ENCODE results near the gene ARHGEF12.
A peak's percentile ranks its signal among the peaks of the same experiment; 100 is the strongest.

Gene ARHGEF12

DNA sequence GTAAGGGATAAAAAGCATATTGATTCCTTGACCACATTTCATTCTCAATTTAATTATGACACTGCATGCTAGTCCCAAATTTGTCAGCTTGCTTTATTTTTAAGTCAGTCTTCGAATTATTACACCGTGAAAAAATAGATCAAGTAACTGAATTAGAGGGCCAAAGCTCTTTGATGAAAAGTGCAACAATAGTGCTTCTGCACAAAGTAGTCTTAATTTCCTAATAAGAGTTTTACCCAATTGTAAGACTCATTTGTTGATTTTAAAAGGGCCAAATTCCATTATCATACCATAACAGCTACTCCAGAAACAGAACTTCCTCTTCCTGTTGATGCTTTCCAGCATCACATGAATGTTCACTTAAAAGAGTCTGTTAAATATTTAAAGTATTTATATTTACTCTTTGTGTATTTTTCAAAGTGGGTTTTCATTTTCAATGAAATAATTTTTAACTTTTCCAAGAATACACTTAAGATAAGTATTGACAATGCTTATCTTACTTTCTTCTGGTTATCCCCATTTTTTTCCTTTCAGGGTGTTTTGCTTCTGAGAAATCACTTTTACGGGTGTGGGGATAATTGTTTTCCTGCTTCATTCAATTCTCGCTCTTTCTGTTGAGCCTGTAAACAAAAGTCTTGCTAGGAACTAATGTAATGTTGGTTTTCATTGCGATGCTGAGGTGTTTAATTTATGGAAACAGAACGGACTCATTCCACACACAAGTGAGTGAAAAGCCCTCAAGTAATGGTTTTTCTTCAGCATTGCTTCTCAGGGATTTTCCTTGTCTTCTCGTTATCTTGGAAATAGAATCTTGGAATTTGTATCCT lies 2.1 kb downstream of the ARHGEF12 start:
- H3K18ac ChIP-seq (ENCODE audit: low read depth in 1 of 2, low read length in 2 of 2) = no peak overlapping the region
- WGBS = 49% methylated on average over 4 of the region's 7 CpGs
- H2BK12ac ChIP-seq (ENCODE audit: low read length in 2 of 2) = no peak overlapping the region
- no peaks in the 10 kb centered on the region for H3K27me3 ChIP-seq (ENCODE audit: control insufficient read depth in 1 of 2, insufficient read depth in 1 of 2, low read length in 2 of 2)
- H2AFZ ChIP-seq (ENCODE audit: low read depth, low read length) = no peak overlapping the region
- no peaks in the 10 kb centered on the region for H3K36me3 ChIP-seq (ENCODE audit: control insufficient read depth in 1 of 2, insufficient read depth in 2 of 2, low read depth in 1 of 2, low read length in 2 of 2)
- H4K91ac ChIP-seq (ENCODE audit: low read length) = no peak overlapping the region
- H3K9me3 ChIP-seq (ENCODE audit: control insufficient read depth, low read length) = no peaks in the 10 kb centered on the region
- H3K27ac ChIP-seq (ENCODE audit: low read length, poor library complexity, severe bottlenecking) = peak overlapping the region; percentile 88
- peaks cover 3% of the 10 kb centered on the region for H3K79me1 ChIP-seq (replicated peaks; ENCODE audit: low read length, poor library complexity, severe bottlenecking)
- no peak overlapping the region for H3K23ac ChIP-seq (ENCODE audit: low read length in 2 of 2)
- H2BK5ac ChIP-seq (ENCODE audit: low read depth, low read length, poor library complexity, severe bottlenecking) = no peak overlapping the region
- H3K9ac ChIP-seq (ENCODE audit: low read length) = peak overlapping the region; percentile 95
- no peak overlapping the region for H3K4ac ChIP-seq (ENCODE audit: low read depth in 1 of 2, low read length in 2 of 2)
- H3K4me1 ChIP-seq (ENCODE audit: control insufficient read depth, insufficient read depth, low read depth, low read length) = peaks cover 3% of the 10 kb centered on the region
- H2BK15ac ChIP-seq (ENCODE audit: low read depth, poor library complexity, severe bottlenecking) = no peak overlapping the region
- H3K4me2 ChIP-seq (ENCODE audit: low read length, poor library complexity, severe bottlenecking) = peak overlapping the region; percentile 77
- H2AK5ac ChIP-seq (ENCODE audit: low read length, severe bottlenecking) = no peak overlapping the region
- H3K4me3 ChIP-seq (ENCODE audit: insufficient read depth in 1 of 2, low read depth in 1 of 2, low read length in 2 of 2) = peak overlapping the region; percentile 28 to 97
- H3K14ac ChIP-seq (ENCODE audit: low read length in 2 of 2) = no peak overlapping the region
- DNase-seq = peak; percentile 52
- H4K8ac ChIP-seq (ENCODE audit: low read length) = no peak overlapping the region
- no peak overlapping the region for H2BK120ac ChIP-seq (ENCODE audit: low read depth, low read length)

DNA sequence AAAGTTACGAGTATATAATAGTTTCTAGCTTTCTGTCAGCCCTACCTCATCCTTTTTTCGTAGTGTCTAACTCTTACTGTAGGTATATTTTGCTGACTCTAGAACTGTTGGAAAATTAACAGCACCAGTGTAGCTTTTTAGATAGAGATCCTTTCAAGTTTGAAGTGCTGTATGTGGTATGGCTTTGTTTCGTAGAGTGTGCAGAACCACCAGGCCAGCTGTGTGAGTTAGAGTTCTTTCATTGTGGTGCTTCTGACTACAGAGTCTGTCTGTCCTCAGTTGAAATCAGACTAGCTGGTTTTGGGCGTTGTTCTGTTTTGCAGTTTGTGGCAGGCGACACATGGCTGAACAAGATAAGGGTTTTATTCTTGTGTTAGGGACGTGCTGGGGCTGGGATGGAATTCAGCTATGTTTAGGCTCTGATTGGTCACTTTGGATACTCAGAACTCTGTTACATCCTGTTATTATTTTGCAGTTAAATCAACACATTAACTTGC lies 3.2 kb downstream of the ARHGEF12 start:
- peak overlapping the region in 1 of 2 experiments; percentile 97 for H3K4me3 ChIP-seq (ENCODE audit: insufficient read depth in 1 of 2, low read depth in 1 of 2, low read length in 2 of 2)
- no peak overlapping the region for H3K14ac ChIP-seq (ENCODE audit: low read length in 2 of 2)
- H4K91ac ChIP-seq (ENCODE audit: low read length) = no peak overlapping the region
- peak overlapping the region; percentile 95 for H3K9ac ChIP-seq (ENCODE audit: low read length)
- no peak overlapping the region for H2BK5ac ChIP-seq (ENCODE audit: low read depth, low read length, poor library complexity, severe bottlenecking)
- H3K79me1 ChIP-seq (replicated peaks; ENCODE audit: low read length, poor library complexity, severe bottlenecking) = no peaks in the 10 kb centered on the region
- H3K4me1 ChIP-seq (ENCODE audit: control insufficient read depth, insufficient read depth, low read depth, low read length) = peaks cover 6% of the 10 kb centered on the region
- H2BK12ac ChIP-seq (ENCODE audit: low read length in 2 of 2) = no peak overlapping the region
- DNase-seq = peak; percentile 65
- peak overlapping the region in 1 of 2 experiments; percentile 77 for H3K18ac ChIP-seq (ENCODE audit: low read depth in 1 of 2, low read length in 2 of 2)
- no peak overlapping the region for H4K8ac ChIP-seq (ENCODE audit: low read length)
- H3K4me2 ChIP-seq (ENCODE audit: low read length, poor library complexity, severe bottlenecking) = peak overlapping the region; percentile 4
- no peak overlapping the region for H2BK120ac ChIP-seq (ENCODE audit: low read depth, low read length)
- H3K27me3 ChIP-seq (ENCODE audit: control insufficient read depth in 1 of 2, insufficient read depth in 1 of 2, low read length in 2 of 2) = no peaks in the 10 kb centered on the region
- no peaks in the 10 kb centered on the region for H3K36me3 ChIP-seq (ENCODE audit: control insufficient read depth in 1 of 2, insufficient read depth in 2 of 2, low read depth in 1 of 2, low read length in 2 of 2)
- no peak overlapping the region for H2AFZ ChIP-seq (ENCODE audit: low read depth, low read length)
- 16% methylated on average over 4 of the region's 6 CpGs for WGBS
- H3K4ac ChIP-seq (ENCODE audit: low read depth in 1 of 2, low read length in 2 of 2) = no peak overlapping the region
- H3K27ac ChIP-seq (ENCODE audit: low read length, poor library complexity, severe bottlenecking) = peak overlapping the region; percentile 34
- no peak overlapping the region for H3K23ac ChIP-seq (ENCODE audit: low read length in 2 of 2)
- H3K9me3 ChIP-seq (ENCODE audit: control insufficient read depth, low read length) = no peaks in the 10 kb centered on the region
- no peak overlapping the region for H2BK15ac ChIP-seq (ENCODE audit: low read depth, poor library complexity, severe bottlenecking)
- H2AK5ac ChIP-seq (ENCODE audit: low read length, severe bottlenecking) = no peak overlapping the region

DNA sequence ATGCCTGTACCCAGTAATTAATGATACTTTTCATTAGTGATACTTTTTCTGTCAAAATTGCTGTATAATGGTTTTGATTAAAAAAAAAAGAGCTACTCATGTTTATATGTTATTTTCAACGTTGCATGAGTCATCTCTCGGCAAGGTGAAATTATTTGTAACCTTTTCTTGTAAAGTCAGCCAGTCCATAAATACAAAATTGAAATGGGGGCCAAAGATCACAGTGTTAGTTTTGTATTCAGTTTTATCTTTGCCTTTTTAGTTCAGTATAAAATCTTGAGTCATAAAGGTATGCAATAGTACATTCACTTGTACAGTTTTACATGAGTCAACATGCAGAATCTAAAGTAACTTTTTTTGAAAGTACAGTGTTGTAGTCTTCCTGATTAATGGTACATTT lies 4.3 kb downstream of the ARHGEF12 start:
- H2BK5ac ChIP-seq (ENCODE audit: low read depth, low read length, poor library complexity, severe bottlenecking) = no peak overlapping the region
- peaks cover 7% of the 10 kb centered on the region for H3K4me1 ChIP-seq (ENCODE audit: control insufficient read depth, insufficient read depth, low read depth, low read length)
- H3K18ac ChIP-seq (ENCODE audit: low read depth in 1 of 2, low read length in 2 of 2) = no peak overlapping the region
- no peaks in the 10 kb centered on the region for H3K27me3 ChIP-seq (ENCODE audit: control insufficient read depth in 1 of 2, insufficient read depth in 1 of 2, low read length in 2 of 2)
- H2BK15ac ChIP-seq (ENCODE audit: low read depth, poor library complexity, severe bottlenecking) = no peak overlapping the region
- H2BK120ac ChIP-seq (ENCODE audit: low read depth, low read length) = no peak overlapping the region
- H3K23ac ChIP-seq (ENCODE audit: low read length in 2 of 2) = no peak overlapping the region
- H3K79me1 ChIP-seq (replicated peaks; ENCODE audit: low read length, poor library complexity, severe bottlenecking) = no peaks in the 10 kb centered on the region
- peak overlapping the region; percentile 95 for H3K9ac ChIP-seq (ENCODE audit: low read length)
- no peak overlapping the region for H3K4me2 ChIP-seq (ENCODE audit: low read length, poor library complexity, severe bottlenecking)
- H3K4ac ChIP-seq (ENCODE audit: low read depth in 1 of 2, low read length in 2 of 2) = no peak overlapping the region
- no peak overlapping the region for H2AFZ ChIP-seq (ENCODE audit: low read depth, low read length)
- WGBS = no CpG with 5 or more reads among the region's 2 CpGs
- no peak overlapping the region for H4K91ac ChIP-seq (ENCODE audit: low read length)
- no peak overlapping the region for H2BK12ac ChIP-seq (ENCODE audit: low read length in 2 of 2)
- H2AK5ac ChIP-seq (ENCODE audit: low read length, severe bottlenecking) = no peak overlapping the region
- peak overlapping the region in 1 of 2 experiments; percentile 97 for H3K4me3 ChIP-seq (ENCODE audit: insufficient read depth in 1 of 2, low read depth in 1 of 2, low read length in 2 of 2)
- H3K9me3 ChIP-seq (ENCODE audit: control insufficient read depth, low read length) = no peaks in the 10 kb centered on the region
- no peak overlapping the region for H4K8ac ChIP-seq (ENCODE audit: low read length)
- DNase-seq = no peak
- H3K36me3 ChIP-seq (ENCODE audit: control insufficient read depth in 1 of 2, insufficient read depth in 2 of 2, low read depth in 1 of 2, low read length in 2 of 2) = no peaks in the 10 kb centered on the region
- H3K27ac ChIP-seq (ENCODE audit: low read length, poor library complexity, severe bottlenecking) = no peak overlapping the region
- no peak overlapping the region for H3K14ac ChIP-seq (ENCODE audit: low read length in 2 of 2)

DNA sequence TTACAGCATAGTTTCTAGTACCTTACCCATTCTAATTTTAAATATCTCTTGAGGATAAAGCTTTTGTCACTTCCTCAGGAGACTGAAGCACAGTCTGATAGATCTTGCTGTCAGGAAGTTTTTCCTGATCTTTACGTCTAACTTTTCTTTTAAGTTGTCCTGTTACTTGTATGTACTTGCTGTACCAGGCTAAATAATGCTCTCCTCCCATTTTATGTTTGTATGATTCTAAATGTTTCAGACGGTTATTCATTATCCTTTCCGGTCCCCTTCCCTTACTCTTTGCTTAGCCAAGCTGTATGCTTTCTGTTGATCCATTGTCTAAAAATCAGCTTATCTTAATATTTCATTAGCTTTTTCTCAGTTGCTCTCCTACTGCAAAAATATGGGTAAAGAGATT lies 6.0 kb downstream of the ARHGEF12 start:
- DNase-seq = no peak
- H3K27me3 ChIP-seq (ENCODE audit: control insufficient read depth in 1 of 2, insufficient read depth in 1 of 2, low read length in 2 of 2) = no peaks in the 10 kb centered on the region
- H2BK12ac ChIP-seq (ENCODE audit: low read length in 2 of 2) = no peak overlapping the region
- no peaks in the 10 kb centered on the region for H3K9me3 ChIP-seq (ENCODE audit: control insufficient read depth, low read length)
- peaks cover 7% of the 10 kb centered on the region for H3K4me1 ChIP-seq (ENCODE audit: control insufficient read depth, insufficient read depth, low read depth, low read length)
- H3K79me1 ChIP-seq (replicated peaks; ENCODE audit: low read length, poor library complexity, severe bottlenecking) = no peaks in the 10 kb centered on the region
- H2AFZ ChIP-seq (ENCODE audit: low read depth, low read length) = no peak overlapping the region
- H2AK5ac ChIP-seq (ENCODE audit: low read length, severe bottlenecking) = no peak overlapping the region
- H2BK5ac ChIP-seq (ENCODE audit: low read depth, low read length, poor library complexity, severe bottlenecking) = no peak overlapping the region
- no peak overlapping the region for H3K4ac ChIP-seq (ENCODE audit: low read depth in 1 of 2, low read length in 2 of 2)
- H4K91ac ChIP-seq (ENCODE audit: low read length) = no peak overlapping the region
- no peaks in the 10 kb centered on the region for H3K36me3 ChIP-seq (ENCODE audit: control insufficient read depth in 1 of 2, insufficient read depth in 2 of 2, low read depth in 1 of 2, low read length in 2 of 2)
- H2BK120ac ChIP-seq (ENCODE audit: low read depth, low read length) = no peak overlapping the region
- no peak overlapping the region for H3K23ac ChIP-seq (ENCODE audit: low read length in 2 of 2)
- no peak overlapping the region for H3K4me3 ChIP-seq (ENCODE audit: insufficient read depth in 1 of 2, low read depth in 1 of 2, low read length in 2 of 2)
- H3K18ac ChIP-seq (ENCODE audit: low read depth in 1 of 2, low read length in 2 of 2) = no peak overlapping the region
- H3K27ac ChIP-seq (ENCODE audit: low read length, poor library complexity, severe bottlenecking) = no peak overlapping the region
- no peak overlapping the region for H2BK15ac ChIP-seq (ENCODE audit: low read depth, poor library complexity, severe bottlenecking)
- no peak overlapping the region for H3K14ac ChIP-seq (ENCODE audit: low read length in 2 of 2)
- no peak overlapping the region for H3K4me2 ChIP-seq (ENCODE audit: low read length, poor library complexity, severe bottlenecking)
- no peak overlapping the region for H4K8ac ChIP-seq (ENCODE audit: low read length)
- H3K9ac ChIP-seq (ENCODE audit: low read length) = no peak overlapping the region
- 93% methylated on average over 2 of the region's 3 CpGs for WGBS

All from mesenchymal stem cell (in vitro differentiated cells and primary cell).